ENCODE measurements around the gene AGRP.

AGRP gene

DNA sequence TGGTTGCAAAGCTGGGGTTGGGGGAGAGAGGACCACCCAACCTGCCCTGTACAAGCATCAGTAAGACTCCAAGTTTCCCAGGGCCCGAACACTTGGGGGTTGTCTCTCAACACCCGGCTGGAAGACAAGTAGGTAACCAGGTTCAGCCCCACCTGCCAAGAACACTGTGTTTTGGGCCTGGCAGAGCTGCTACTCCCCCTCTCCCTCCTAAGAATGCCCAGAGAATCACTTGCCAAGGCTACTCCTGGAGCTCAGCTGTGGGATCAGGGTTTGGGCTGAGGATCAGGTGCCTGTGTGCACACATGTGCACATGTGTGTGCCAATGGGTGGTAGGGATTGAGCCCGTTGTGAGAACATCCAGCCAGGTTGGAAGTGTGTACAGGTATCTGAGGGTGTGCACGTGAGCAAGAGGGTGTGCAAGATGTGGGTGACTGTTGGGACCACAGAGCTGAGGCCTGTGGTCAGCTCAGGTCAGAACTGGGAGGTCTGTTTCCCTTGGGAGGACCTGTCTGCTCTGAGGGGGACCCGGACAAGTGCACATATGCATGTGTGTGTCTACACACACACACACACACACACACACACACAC is 50.1 kb downstream of the AGRP start:
- peaks cover 7 to 9% of the 10 kb centered on the region in 2 donors for H3K36me3 ChIP-seq (ENCODE audit: control insufficient read depth in 2 of 2, insufficient read depth in 2 of 2, low read length in 2 of 2)
- no peak overlapping the region for H3K9ac ChIP-seq (ENCODE audit: low read length in 2 of 2)
- H3K9me3 ChIP-seq (ENCODE audit: control insufficient read depth in 2 of 2, low read length in 2 of 2), result no peaks in the 10 kb centered on the region
- peaks cover 12 to 19% of the 10 kb centered on the region in 2 donors for H3K27me3 ChIP-seq (ENCODE audit: control insufficient read depth in 1 of 2, insufficient read depth in 2 of 2, low read length in 2 of 2)
- no peak overlapping the region for H3K4me3 ChIP-seq (ENCODE audit: low read length in 2 of 2)
- no peak overlapping the region for H3K27ac ChIP-seq (ENCODE audit: low read length)
- peaks cover 16% of the 10 kb centered on the region for H3K4me1 ChIP-seq (ENCODE audit: control insufficient read depth, insufficient read depth, low read length)
